ENCODE data around the gene DNM2. TPM values are rescaled to one million over a fixed set of nuclear protein-coding genes. Genes with fewer than 3 reads are reported as not detected.
A peak's percentile ranks its signal among the peaks of the same experiment; 100 is the strongest.
"Not testable (repeated sequence)": the region's sequence is repeated elsewhere in the genome, so short reads cannot be mapped to it uniquely, and the experiment has no call there.

Gene DNM2
- total and polyA plus RNA-seq, 12 donors, result 78.9 to 206 (median 131) TPM

DNA sequence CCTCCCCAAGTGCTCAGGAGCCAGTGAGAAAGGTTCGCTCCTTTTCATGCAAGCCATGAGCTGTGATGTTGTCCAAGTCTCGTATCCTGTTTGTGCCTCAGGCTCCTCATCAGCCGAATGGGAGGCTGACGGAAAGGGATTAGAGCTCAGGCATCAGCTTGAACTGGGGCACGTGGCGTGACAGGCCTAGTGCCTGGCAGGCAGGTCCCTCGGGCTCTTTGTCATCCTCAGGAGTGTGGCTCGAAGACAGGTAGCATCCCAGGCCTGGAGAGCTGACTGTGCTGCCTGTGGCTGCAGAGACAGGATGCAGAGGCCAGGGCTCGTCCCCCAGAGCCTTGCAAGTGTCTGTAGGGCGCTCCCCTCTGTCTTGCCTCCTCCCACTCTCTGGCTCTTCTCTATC is 38.5 kb downstream of the DNM2 start:
- 84 to 85% methylated on average over 10 of the region's 10 CpGs for WGBS, 2 donors

DNA sequence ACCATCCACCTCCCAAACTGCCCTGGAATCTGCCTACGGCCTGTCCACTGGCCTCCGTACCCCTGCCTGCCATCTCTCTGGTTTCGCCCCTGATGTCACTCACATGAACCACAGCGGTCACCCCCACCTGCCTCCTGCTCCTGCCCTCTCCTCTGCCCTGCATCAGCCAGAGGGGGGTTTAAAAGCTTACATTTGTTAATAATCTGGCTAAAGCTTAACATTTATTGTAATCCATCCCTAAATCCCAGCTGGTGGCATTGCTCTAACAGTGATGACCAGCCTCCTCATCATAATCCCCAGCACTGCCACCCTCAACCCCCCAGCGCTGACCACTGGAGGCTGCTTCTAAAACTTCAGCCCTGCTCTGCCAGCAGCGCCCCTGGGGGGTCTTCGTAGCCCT is 38.9 kb downstream of the DNM2 start:
- Histone ChIP-seq H3K27ac (peak overlapping the region in 4 of 10 donors; percentile 22 to 70 (median 52)), H3K9me3 (no peaks in the 10 kb centered on the region), H3K4me3 (no peak overlapping the region), H3K4me1 (peaks cover 16 to 92% (median 68%) of the 10 kb centered on the region in 9 donors), H3K36me3 (peaks cover 0 to 22% (median 10%) of the 10 kb centered on the region in 9 donors), H3K27me3 (no peaks in the 10 kb centered on the region)
- intact Hi-C loops (cut with DNase I), result no loop called here
- 97 to 98% methylated on average over 7 of the region's 7 CpGs for WGBS, 2 donors
- ATAC-seq (no peak), DNase-seq (no peak)
- TF ChIP-seq, protein P1, sequence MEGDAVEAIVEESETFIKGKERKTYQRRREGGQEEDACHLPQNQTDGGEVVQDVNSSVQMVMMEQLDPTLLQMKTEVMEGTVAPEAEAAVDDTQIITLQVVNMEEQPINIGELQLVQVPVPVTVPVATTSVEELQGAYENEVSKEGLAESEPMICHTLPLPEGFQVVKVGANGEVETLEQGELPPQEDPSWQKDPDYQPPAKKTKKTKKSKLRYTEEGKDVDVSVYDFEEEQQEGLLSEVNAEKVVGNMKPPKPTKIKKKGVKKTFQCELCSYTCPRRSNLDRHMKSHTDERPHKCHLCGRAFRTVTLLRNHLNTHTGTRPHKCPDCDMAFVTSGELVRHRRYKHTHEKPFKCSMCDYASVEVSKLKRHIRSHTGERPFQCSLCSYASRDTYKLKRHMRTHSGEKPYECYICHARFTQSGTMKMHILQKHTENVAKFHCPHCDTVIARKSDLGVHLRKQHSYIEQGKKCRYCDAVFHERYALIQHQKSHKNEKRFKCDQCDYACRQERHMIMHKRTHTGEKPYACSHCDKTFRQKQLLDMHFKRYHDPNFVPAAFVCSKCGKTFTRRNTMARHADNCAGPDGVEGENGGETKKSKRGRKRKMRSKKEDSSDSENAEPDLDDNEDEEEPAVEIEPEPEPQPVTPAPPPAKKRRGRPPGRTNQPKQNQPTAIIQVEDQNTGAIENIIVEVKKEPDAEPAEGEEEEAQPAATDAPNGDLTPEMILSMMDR (IDR thresholded peaks at IDR 0.05), result no peak

More for the DNA sequence above, 38.5 kb downstream of the DNM2 start:
- TF ChIP-seq, protein P1 (IDR thresholded peaks at IDR 0.05), result no peak
- no peaks in the 10 kb centered on the region for H3K9me3 ChIP-seq
- no peaks in the 10 kb centered on the region for H3K27me3 ChIP-seq
- DNase-seq (no peak), ATAC-seq (no peak)
- peaks cover 19 to 92% (median 68%) of the 10 kb centered on the region in 9 donors for H3K4me1 ChIP-seq
- peaks cover 0 to 18% (median 7%) of the 10 kb centered on the region in 9 donors for H3K36me3 ChIP-seq
- intact Hi-C loops (cut with DNase I), result no loop called here
- peak overlapping the region in 3 of 10 donors; percentile 45 to 70 (median 59) for H3K27ac ChIP-seq
- H3K4me3 ChIP-seq, result no peak overlapping the region

DNA sequence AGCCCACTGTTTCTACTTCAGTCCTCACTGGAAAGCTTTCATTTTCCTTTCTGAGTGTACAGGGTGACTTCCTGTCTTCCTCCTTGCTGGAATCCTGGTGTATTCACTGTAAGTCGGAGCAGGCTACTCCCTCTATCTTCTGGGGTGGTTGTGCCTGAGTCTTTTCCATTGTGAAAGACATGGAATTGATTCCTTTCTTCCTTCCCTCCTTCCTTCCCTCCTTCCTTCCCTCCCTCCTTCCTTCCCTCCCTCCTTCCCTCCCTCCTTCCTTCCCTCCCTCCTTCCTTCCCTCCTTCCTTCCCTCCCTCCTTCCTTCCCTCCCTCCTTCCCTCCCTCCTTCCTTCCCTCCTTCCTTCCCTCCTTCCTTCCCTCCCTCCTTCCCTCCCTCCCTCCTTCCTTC is 40.2 kb downstream of the DNM2 start:
- Histone ChIP-seq H3K27ac (peak overlapping the region in 7 of 10 donors; percentile 22 to 70 (median 45)), H3K4me1 (peaks cover 15 to 92% (median 68%) of the 10 kb centered on the region in 9 donors), H3K36me3 (peaks cover 0 to 28% (median 10%) of the 10 kb centered on the region in 9 donors)
- H3K27me3 ChIP-seq; H3K9me3 ChIP-seq; intact Hi-C loops (cut with DNase I); H3K4me3 ChIP-seq; ATAC-seq; DNase-seq: not testable (repeated sequence)
- WGBS, 2 donors, result 45 to 76% methylated on average over 1 of the region's 1 CpG

DNA sequence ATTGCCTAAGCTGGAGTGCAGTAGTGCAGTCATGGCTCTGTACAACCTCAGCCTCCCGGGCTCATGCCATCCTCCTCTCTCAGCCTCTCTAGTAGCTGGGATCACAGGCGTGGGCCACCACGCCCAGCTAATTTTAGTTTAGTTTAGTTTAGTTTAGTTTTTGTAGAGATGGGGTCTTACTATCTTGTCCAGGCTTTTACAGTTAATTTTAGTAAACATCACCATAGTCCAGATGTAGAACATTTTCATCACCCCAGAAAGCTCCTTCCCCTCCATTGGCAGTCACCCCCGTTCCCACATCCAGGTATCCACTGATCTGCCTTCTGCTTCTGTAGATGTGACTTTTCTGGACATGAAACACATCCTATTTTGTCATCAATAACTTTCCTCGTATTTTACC is 41.1 kb downstream of the DNM2 start:
- peaks cover 17 to 94% (median 73%) of the 10 kb centered on the region in 9 donors for H3K4me1 ChIP-seq
- no peak for ATAC-seq
- no peaks in the 10 kb centered on the region for H3K27me3 ChIP-seq

More for the DNA sequence above, 41.1 kb downstream of the DNM2 start:
- H3K36me3 ChIP-seq, result peaks cover 0 to 28% (median 10%) of the 10 kb centered on the region in 9 donors
- H3K27ac ChIP-seq, result peak overlapping the region; percentile 29 to 88 (median 52)
- H3K4me3 ChIP-seq, result no peak overlapping the region
- TF ChIP-seq, protein P1 (IDR thresholded peaks at IDR 0.05), result no peak
- intact Hi-C loops (cut with DNase I), result no loop called here
- WGBS, 2 donors, result 82 to 88% methylated on average over 5 of the region's 5 CpGs
- H3K9me3 ChIP-seq, result no peaks in the 10 kb centered on the region
- no peak for DNase-seq

Data from heart right ventricle (tissue), 16 donors.